GM12892 (cell line): ENCODE results near the gene SYNJ1.

Experiments
- POLR2A ChIP-seq: IDR thresholded peaks from 2 replicates; pipeline ENCODE4 v1.6.1; 2011; ENCODE audit warnings: low read depth, low read length, control low read depth
- POLR2AphosphoS5 ChIP-seq: IDR thresholded peaks from 2 replicates; pipeline ENCODE4 v1.6.1; 2011; ENCODE audit warnings: low read depth, low read length, control low read depth
- TAF1 ChIP-seq: IDR thresholded peaks from 2 replicates; pipeline ENCODE4 v1.6.1; 2011; ENCODE audit warnings: low read depth, mild to moderate bottlenecking, control low read depth, low read length, borderline replicate concordance

DNA sequence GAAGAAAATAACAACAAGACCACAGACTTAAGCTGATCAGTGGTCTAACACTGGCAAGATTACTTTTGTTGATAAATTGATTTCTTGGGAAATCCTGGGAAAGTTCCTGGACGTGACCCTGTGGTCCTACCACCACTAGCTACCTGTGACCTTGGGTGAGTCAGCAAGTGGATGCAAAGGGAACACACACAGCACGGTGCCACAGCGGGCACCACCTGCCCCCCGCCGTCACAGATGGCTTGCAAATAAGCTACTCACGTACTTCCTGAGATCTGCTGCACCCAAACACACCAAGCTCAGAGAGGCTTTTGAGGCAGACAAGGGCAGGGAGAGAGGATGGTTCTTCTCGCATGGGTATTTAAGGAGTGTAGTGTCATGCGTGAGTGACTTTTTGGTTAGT lies 128.3 kb downstream of the SYNJ1 start:
- TF ChIP-seq POLR2AphosphoS5: no peak
- TF ChIP-seq POLR2A: no peak
- no peak for TF ChIP-seq TAF1
